COR-L47 (cell line): ENCODE data around the gene HNRNPH3.

ENCODE experiments used
- DNase-seq: peaks from one replicate; lab custom pipeline; 2025; lab: John Stamatoyannopoulos, UW

HNRNPH3 gene

DNA sequence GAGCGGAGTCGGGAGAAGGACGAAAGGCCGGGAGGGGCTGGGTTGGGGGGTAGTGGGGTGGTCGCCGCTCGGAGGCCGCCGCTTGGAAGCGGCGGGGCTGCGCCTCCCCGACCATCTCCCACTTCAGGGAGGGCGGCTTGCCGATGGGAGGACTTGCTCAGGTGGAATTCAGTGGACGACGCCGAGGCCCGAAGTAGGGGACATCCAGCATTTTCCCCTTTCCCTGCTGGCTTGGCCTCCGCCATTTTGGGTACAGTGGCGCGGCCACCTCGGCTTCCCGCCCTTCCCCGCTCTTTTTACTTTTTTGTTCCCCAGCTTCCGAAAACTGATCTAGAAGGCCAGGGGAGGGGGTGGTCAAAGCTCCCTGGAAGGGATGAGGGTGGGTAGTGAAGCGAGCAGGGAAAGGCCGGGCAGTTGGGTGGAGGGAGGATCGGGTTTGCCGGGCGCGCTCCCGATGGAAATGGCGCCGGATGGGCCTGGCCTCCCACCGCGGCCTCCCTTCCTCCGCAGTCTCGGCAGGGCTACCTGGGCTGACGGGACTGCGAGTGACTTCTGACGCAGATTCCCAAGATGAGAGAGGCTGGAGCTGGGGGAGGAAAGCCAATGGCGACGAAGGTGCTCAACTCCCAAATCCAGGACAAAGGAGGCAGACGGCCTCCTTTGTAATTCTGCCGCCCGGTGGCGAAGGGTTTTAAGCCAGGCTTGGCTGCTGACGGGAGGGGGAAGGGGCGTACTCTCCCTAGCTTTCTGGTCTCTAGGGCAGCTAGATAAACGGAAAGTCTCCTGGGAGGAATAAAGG lies 594 bp downstream of the HNRNPH3 start, which contains the start of gene PBLD:
PBLD (minus strand) TSS at position 670 of the 799 bp plus-strand sequence. CDS start 26,084 bp downstream, outside the sequence.
- DNase-seq = peak; percentile 54

DNA sequence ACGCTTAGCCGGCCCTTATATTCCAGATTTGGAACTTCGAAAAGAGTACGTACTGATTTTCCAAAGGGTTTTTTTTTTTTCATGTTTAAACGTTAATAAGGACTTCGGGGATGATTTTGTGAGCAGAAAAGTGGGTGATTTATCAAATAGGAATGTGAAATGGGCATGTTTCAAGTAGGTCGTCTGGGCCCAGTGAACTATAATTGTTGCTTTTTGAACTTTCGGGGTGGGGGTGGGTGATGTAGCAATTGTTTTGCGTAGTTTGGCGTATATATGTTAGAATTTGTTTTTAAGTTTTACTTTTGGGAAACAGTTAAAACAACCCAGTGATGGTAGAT lies 1.2 kb downstream of the HNRNPH3 start:
- no peak for DNase-seq

DNA sequence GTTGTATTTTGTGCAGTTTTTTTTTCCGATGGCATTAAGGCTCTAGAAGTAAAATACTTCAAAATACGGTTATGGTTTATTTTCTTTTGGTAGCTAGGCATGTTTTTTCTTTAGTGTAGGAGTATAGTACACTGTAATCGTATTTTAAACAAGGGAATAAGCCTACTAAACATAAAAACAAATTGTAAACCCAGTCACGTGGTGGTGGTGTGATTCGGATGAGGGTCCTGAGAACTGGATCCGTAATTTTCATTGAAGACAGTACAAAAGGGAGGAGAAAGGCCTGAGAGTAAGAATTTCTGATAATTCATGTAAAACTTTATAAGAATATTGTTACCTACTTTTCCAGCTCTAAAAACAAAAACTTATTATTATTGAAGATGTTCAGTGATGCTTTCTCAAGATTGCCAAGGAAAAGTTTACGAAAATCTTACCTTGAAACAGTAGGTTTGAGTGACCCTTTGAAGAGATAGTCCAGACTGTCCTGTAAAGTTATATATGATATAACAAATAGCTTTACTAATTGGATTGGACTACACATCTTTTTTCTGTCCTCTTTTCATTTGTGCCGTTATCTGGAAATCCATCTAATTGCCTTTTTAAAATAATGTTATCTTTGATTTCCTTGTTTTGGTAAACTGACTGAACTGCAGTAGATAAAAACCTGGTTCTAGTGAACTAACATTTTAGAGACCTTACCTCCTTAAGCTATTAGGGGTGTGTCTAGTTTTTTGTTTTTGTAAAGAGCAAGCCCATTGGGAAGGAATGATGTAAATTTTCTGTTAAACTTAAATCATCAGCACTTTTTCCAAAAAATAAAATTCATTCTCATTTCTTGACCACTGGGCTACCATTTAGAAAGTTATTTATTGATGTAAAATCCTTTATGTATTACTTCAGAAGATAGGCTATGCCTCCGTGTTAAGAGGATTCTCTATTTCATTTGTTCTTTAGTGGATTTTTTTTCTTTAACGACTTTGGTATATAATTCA lies 1.9 kb downstream of the HNRNPH3 start:
- DNase-seq = no peak

DNA sequence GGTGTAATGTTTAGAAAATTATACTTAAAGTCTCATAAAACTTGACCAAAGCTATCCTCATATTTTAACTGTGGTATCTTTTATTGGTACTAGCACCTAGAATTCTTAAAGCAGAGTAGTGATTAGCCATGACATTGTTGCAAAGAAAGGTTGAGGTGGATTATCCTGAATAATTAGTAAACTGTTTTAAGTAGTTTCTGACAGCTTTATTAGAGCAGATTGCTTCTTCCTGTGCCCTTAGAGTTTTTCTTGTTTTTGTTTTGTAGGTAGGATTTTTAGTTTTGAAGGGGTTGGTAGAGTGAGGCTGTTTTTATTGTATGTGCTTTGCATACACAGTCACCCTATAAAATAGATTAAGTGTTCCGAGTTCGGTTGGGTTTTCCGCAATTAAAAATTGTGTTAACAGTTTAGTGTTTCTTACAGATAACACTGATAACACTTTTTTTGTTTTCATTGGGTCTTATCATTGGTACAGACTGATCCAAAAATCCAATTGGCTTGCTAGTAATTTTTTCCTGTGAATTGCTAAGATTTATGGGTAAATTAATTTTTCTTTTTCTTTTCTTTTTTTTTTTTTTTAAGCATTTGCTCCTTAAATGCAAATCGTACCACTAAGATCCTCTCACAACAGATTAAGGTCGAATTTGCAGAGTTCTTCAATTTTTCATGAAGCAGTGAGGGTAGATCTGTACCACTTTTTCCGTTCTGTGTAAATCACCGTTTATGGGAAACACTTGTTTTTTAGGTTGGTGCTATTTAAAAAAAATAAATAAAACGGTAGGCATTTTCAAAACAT lies 3.0 kb downstream of the HNRNPH3 start:
- no peak for DNase-seq

DNA sequence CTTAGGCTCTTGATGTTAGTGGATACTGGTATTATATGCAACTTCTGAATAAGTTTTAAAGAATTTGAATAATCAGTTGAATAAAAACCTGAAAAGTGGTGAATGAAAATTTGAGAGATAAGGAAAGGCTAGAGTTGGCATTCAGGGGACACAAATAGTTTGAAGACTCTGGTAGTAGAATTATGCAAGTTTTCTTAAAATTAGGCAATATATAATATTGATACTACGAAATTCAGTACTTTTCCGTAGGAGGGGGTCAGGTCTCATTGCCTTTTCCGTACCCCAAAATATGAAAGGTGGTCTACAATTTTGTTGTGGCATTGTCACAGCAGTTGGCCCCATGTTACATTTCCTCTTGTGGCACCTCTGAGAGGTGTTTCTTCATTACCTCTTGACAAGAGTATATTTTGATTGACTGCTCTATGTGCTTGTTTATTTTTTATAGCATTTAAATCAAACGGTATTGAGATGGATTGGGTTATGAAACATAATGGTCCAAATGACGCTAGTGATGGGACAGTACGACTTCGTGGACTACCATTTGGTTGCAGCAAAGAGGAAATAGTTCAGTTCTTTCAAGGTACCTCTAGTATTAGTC lies 5.0 kb downstream of the HNRNPH3 start:
- DNase-seq = no peak

DNA sequence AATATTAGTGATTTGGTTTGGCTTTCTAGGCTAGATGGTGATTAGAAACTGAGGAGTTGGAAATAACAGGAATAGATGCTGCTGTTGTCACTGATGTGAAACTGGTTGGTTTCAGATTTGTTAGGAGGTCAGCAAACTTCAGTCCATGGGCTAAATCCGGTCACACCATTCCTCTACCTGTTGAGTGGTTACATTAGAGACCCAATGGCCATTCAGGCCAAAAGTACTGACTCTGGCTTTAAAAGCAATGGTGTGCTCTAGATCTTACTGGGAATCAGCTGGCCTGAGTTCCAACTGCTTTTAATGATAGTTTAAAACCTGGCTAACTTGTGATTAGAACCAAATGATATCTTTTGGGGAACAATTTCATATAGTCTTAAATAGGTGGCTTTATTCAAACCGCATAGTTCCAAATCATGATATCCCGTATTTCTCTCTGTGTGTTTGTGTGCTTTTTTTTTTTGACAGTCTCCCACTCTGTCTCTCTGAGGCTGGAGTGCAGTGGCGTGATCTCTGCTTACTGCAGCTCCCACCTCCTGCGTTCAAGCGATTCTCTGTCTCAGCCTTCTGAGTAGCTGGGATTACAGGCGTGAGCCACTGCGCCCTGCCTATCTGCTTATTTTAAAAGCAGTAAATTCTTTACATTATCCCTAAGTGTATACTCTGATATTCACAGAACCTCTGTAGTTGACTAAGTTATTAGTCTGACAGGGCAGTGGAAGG lies 8.7 kb downstream of the HNRNPH3 start:
- DNase-seq = no peak

DNA sequence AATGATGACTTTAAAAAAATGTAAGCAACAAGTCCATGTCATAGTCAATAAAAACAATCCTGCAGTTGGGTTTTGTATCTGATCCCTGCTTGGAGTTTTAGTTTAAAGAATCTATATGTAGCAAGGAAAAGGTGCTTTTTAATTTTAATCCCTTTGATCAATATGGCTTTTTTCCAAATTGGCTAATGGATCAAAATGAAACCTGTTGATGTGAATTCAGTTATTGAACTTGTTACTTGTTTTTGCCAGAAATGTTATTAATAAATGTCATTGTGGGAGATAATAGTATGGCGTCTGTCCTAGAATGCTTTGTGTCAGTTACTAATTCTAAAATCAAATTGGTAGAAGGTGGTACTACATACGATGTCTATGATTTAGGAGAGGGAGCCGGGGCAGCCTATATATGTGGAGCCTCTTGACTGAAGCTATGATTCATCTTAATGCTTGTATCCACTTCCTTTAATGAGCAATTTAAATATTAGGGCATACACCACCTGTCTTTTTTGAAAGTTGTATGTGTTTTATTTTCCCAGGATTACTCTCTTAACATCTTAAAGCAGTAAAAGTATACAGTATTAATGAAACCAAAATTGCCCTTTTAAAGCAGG lies 11.1 kb downstream of the HNRNPH3 start:
- DNase-seq = no peak

DNA sequence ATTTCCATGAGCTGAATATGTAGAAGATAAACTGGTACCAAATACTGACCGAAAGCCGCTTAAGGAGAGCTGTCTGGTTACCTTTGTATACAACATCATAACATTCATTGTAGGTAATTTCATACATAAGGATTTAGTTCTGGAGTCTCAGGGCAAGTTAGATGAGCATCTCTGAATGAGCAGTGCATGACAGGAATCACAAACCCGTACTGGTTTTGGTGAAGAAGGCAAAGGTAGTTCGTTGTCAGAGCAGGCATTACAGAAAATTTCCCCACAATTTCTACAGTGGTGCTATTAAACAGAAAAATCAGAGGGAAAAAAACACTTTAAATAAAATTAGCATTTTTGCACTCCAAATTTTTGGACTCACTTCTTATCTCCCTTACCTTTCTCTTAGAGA lies 13.8 kb downstream of the HNRNPH3 start:
- no peak for DNase-seq

DNA sequence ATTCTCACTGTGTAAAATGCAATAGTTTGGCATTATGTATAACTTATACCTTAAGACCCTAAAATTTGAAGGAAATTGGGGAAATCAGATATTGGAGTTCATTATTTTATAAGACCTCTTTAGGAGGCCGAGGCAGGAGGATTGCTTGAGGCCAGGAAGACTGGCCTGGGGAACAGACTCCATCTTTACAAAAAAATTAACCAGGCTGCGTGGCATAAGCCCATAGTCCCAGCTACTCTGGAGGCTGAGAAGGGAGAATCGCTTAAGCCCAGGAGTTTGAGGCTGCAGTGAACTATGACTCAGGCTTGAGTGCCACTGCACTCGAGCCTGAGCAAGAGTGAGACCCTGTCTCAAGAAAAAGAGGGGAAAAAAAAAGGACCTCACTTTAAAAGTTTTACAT lies 14.9 kb downstream of the HNRNPH3 start:
- DNase-seq = no peak

DNA sequence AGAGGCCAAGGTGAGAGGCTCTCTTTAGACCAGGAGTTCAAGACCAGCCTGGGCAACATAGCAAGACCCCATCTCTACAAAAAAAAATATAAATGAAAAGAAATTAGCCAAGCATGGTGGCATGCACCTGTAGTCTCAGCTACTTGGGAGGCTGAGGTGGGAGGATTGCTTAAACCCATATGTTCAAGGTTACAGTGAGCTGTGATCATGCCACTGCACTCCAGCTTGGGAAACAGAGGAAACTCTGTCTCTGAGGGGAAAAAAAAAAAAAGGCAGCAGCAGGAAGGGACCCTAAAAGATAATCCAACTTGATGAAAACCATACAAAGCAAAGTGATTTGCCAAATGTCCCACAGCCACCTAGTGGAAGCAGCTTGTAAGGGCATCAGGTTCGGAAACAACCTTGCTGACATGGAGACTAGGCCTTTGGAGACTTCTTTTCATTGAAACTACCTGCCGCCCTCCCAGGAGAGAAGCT lies 16.4 kb downstream of the HNRNPH3 start:
- no peak for DNase-seq

DNA sequence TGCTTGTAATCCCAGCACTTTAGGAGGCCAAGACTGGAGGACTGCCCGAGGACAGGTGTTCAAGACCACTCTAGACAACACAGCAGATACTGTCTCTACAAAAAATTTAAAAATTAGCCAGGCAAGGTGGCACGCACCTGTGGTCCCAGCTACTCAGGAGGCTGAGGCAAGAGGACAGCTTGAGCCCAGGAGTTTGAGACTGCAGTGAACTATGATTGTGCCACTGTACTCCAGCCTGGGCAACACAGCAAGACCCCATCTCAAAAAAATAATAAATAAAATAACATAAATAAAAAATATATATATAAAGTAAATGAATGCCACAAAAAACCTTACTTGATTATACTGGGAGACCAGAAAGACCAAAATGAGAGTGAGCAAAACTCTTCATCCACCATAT lies 21.7 kb downstream of the HNRNPH3 start:
- DNase-seq = no peak

DNA sequence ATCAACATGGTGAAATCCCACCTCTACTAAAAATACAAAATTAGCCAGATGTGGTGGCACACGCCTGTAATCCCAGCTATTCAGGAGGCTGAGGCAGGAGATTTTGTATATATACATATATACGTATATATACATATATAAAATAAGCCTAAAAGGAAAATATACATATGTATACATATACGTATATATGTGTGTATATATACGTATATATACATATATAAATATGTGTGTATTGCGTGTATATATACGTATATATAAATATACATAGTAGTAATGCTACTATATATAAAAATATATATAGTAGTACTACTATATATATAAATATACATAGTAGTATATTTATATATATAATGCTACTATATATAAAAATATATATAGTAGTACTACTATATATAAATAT lies 27.3 kb downstream of the HNRNPH3 start:
- DNase-seq = no peak

DNA sequence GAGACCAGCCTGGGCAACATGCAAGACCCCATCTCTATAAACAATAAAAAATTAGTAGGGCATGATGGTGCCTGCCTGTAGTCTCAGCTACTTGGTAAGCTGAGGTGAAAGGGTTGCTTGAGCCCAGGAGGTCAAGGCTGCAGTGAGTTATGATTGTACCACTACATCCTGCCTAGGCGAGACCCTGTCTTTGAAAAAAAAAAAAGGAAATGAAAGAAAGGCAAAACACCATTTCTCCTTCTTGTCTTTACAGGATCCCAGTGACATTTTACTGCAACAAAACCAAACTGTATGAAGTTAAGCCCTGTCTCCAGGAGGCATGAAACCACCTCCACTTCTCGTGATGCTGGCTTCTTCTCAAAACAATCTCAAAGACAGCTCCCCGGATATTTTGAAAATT lies 30.7 kb downstream of the HNRNPH3 start:
- no peak for DNase-seq

DNA sequence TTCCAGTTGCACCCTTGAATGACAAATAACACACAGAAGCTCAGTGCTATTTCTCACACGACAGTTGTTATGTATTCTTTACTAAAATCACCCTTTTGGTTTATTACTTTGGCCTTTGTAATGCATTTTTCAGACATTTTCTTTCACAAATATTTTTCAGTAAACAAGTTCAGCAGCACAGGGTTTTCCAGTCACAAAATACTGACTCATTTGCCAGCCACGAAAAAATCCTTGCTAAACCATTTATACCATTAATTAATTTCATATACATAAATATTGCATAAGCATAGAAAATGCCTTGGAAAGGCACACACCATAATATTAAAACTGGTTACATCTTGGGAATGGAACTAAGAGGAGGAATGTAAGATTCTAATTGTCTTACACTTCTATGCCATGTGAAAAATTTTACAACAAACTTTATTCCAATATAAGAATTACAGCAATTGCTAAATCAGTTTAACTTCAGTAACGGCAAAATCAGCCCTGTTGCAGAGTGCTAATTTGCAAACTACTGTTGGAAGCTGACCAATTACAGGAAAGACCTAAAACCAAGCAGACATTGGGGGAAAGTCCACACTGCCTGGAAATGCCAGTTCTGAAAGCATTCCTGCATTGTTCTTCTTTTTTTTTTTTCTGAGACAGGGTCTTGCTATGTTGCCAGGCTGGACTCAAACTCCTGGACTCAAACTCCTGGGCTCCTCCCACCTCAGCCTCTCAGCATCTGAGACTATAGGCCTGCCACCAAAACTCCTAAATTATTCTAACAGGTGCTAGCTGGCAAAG lies 32.4 kb downstream of the HNRNPH3 start:
- no peak for DNase-seq

DNA sequence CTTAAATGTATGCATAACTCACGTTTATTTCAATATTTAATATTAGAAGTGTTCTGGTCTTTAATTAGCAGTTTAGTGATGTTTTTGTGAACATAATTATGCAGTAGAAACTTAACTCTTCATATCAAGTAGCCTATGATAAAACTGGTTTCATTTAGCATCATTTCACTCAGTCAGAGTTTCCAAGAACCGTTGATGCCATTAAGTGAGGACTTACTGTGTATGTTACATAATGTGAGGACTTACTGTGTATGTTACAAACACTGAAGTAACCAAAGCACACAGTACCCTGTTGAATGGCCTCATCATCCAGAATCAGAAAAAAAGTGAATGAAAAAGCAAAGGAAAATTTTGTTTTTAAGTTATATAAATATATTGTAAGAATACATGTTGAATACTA lies 33.7 kb downstream of the HNRNPH3 start:
- no peak for DNase-seq

DNA sequence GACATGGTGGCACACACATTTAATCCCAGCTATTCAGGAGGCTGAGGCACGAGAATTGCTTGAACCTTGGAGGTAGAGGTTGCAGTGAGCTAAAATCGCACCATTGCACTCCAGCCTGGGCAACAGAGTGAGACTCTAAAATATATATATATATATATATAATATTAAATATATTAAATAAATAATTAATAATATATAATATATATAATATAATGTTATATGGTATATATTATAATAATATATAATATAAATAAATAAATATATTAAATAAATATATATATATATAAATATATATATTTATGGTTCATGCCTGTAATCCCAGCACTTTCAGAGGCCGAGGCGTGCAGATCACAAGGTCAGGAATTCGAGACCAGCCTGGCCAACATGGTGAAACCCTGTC lies 34.7 kb downstream of the HNRNPH3 start:
- DNase-seq = no peak

DNA sequence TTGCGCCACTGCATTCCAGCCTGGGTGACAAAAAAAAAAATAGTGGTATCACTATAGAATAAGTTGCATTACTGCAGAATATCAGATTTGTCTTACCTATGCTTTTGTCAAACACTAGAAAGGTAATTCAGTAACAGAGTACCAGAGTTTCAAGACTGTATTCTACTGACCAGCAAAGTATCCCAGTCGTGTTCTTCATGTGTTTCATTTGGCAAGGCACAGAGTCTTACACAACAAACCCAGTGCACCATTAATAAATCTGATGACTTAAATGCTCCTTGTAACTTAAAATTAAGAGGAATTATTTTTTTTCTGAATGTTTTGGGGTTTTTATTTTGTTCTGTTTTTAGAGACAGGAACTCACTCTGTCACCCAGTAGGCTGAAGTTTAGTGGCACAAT lies 35.3 kb downstream of the HNRNPH3 start:
- no peak for DNase-seq

DNA sequence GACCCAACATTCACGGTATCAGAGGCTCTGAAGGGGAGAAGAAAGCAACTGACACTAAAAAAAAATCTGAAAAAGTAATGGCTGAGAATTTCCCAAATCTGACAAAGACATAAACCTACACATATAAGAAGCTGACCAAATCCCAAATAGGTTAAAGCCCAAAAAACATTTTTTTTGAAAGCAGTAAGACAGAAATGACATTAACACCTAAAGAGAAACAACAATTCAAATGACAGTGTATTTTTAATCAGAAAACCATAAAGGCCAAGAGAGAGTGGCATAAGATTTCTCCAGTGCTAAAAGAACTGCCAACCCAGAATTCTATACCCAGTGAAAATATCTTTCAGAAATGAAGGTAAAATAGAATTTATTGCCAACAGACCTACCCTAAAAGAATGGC lies 39.7 kb downstream of the HNRNPH3 start:
- DNase-seq = no peak

DNA sequence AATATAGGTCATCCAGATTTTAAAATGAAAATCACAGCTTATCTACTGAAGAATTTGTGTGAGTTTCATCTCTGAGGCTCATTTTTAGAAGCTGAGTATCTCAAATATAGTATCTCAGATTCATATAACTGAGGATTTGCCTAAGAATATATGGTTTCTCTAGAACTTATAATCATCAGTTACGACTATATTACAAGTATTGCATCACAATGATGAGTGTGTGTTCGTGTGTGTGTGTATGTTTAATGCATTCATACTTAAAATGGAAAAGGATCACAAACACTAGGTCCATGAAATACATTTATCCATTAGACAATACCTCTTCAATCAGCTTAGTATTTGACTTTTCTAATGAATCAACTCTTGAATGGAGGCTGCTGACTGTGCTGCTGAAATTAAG lies 53.9 kb downstream of the HNRNPH3 start:
- no peak for DNase-seq
